ENCODE data around the gene C9orf78.

C9orf78 gene

DNA sequence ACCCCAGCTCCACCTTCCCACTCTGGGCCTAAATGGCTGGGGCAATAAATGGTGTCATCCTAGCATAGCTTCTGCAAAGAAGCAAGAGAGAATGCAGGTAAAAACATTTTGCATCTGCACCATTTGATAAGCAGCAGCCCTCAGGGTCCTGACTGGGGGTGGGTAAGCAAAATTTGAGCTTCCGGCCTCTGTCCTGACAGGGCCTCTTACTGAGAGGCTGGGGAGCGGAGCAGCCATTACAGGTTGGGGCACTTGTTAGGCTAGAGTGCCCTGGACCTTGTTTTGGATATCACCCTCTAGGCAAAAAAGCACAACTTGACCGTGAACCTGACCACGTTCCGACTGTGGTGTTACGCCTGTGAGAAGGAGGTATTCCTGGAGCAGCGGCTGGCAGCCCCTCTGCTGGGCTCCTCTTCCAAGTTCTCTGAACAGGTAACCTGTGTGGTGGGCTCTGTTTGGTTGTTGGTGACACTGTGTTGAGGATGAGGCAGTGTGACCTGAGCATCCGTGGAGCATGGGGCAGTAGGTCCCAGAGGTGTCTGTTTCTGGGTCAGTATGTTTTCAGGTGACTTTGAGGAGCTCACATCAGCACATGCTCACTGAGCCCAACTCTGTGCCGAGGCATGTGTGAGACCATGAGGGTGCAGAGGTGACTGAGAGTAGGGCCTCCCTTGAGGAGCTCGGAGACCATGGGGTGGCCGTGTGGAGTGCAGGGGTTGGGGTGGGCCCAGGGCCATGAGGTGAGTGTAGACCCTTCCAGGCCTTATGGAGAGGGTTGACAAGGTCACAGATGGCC lies 23.3 kb upstream of the C9orf78 start:
- no peak for DNase-seq (ENCODE audit: low spot score)
- Histone ChIP-seq H3K27ac (no peak overlapping the region), H3K4me3 (no peak overlapping the region)
- TF ChIP-seq, protein P1, sequence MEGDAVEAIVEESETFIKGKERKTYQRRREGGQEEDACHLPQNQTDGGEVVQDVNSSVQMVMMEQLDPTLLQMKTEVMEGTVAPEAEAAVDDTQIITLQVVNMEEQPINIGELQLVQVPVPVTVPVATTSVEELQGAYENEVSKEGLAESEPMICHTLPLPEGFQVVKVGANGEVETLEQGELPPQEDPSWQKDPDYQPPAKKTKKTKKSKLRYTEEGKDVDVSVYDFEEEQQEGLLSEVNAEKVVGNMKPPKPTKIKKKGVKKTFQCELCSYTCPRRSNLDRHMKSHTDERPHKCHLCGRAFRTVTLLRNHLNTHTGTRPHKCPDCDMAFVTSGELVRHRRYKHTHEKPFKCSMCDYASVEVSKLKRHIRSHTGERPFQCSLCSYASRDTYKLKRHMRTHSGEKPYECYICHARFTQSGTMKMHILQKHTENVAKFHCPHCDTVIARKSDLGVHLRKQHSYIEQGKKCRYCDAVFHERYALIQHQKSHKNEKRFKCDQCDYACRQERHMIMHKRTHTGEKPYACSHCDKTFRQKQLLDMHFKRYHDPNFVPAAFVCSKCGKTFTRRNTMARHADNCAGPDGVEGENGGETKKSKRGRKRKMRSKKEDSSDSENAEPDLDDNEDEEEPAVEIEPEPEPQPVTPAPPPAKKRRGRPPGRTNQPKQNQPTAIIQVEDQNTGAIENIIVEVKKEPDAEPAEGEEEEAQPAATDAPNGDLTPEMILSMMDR (IDR thresholded peaks at IDR 0.05), result no peak

DNA sequence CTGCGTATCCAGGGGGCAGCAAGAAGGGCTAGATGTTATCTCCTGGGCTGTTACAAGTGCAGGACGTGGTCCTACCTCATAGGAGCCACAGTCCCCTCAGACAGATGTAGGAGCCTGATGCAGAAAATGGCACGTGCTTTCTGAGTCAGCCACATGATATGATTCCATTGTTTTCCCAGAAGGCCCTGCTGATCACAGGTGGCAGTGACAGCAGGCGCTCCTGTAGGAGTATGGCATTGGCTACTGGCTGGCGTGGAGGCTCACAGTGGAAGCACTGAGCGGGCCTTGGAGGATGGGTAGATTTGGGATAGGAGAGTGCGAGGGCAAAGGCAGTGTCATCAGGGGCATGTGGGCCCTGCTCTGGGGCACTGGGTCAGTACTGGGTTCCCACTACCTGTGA lies 22.1 kb upstream of the C9orf78 start:
- peak overlapping the region in 1 of 2 donors; percentile 72 for H3K27ac ChIP-seq
- TF ChIP-seq, protein P1 (IDR thresholded peaks at IDR 0.05), result no peak
- no peak for DNase-seq (ENCODE audit: low spot score)

DNA sequence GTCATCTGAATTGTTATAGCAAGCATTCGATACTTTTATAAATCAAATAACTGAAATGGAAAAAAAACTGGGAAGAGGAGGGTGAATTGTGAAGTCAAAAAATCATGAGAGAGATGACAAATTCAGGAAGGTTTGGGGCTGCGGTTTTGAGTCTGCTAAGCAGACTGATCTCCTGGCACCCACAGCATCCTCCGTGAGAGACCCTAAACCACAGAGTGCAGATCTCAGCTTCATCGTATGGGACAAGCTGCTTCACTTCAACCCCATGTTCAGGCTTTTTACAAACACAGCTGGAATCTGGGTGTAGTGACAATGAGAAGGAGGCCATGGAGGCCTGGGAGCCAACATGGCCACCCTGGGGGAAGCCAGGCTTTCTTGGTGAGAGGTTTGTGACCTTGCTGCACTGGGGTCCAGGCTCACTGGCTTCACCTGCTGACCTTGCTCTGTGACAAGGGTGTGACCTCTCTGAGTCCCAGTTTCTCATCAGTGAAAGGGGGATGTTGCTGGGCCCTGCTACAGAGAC lies 19.6 kb upstream of the C9orf78 start:
- no peak overlapping the region for H3K27ac ChIP-seq
- no peak overlapping the region for H3K4me3 ChIP-seq
- DNase-seq (ENCODE audit: low spot score), result no peak
- TF ChIP-seq, protein P1 (IDR thresholded peaks at IDR 0.05), result no peak

More for the DNA sequence above, 22.1 kb upstream of the C9orf78 start:
- no peak overlapping the region for H3K4me3 ChIP-seq

DNA sequence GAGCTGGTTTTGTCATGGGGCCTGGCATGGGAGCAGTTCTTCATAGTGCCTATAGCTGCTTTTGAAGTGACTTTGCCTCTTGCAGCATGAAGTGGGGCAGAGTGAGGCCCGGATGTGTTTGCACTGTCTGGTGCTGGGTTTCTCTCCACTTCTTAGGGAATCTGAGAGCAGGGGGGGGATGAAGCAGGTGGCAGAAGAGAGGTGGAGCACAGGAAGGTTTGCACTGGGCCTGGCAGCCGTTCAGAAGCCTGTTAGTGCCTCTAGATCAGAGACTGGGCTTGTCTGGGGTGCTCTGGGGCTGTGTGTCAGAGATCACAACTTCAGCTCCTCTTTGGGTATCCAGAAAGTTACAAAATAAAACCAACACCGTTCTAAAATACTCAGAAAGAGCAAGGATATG lies 18.5 kb upstream of the C9orf78 start:
- Histone ChIP-seq H3K4me3 (no peak overlapping the region), H3K27ac (no peak overlapping the region)
- TF ChIP-seq, protein P1 (IDR thresholded peaks at IDR 0.05), result no peak
- DNase-seq (ENCODE audit: low spot score), result no peak

DNA sequence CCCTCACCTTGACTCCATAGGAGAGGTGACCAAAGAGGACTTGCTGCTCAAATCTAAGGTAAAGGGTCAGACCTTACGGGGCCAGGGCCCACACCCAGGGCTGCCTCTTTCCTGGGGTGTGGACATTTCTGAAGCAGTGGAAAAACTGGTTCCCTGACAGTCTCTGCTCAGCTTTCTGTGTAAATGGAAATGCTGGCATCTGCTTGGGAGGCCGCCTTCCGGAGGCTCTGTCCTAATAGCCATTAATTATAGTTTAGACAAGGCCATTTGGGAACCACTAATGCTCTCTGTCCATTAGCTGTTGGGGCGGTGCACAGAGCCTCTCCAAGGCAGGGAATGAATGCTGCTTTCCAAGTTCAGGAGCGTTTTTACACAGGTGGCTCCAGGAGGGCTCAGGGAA lies 17.5 kb upstream of the C9orf78 start:
- H3K4me3 ChIP-seq, result no peak overlapping the region
- H3K27ac ChIP-seq, result no peak overlapping the region
- TF ChIP-seq, protein P1 (IDR thresholded peaks at IDR 0.05), result no peak
- no peak for DNase-seq (ENCODE audit: low spot score)

DNA sequence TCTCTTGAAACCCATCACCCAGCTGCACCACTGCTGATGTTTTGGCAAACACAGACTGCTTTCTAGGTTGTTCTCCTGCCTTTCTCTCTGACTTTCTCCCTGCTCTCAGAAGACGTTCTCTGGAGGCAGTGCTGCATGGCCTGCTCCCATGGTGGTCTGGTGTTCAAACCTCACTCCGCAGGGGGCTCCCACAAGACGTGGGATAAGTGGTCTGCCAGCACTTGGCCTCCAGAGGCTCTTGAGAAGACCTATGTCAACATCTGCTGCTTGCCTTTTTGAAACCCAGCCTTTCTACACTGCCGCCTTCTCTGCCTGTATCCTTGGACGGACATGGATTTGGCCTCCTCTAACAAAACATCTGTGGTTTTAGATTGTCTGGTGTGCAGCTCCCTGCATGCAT lies 16.7 kb upstream of the C9orf78 start:
- no peak overlapping the region for H3K27ac ChIP-seq
- TF ChIP-seq, protein P1 (IDR thresholded peaks at IDR 0.05), result no peak
- H3K4me3 ChIP-seq, result no peak overlapping the region
- DNase-seq (ENCODE audit: low spot score), result no peak

Data from coronary artery (tissue), 2 donors.